ENCODE results near the gene KLRK1.
"Not testable (repeated sequence)": the region's sequence is repeated elsewhere in the genome, so short reads cannot be mapped to it uniquely, and the experiment has no call there.

Gene KLRK1

DNA sequence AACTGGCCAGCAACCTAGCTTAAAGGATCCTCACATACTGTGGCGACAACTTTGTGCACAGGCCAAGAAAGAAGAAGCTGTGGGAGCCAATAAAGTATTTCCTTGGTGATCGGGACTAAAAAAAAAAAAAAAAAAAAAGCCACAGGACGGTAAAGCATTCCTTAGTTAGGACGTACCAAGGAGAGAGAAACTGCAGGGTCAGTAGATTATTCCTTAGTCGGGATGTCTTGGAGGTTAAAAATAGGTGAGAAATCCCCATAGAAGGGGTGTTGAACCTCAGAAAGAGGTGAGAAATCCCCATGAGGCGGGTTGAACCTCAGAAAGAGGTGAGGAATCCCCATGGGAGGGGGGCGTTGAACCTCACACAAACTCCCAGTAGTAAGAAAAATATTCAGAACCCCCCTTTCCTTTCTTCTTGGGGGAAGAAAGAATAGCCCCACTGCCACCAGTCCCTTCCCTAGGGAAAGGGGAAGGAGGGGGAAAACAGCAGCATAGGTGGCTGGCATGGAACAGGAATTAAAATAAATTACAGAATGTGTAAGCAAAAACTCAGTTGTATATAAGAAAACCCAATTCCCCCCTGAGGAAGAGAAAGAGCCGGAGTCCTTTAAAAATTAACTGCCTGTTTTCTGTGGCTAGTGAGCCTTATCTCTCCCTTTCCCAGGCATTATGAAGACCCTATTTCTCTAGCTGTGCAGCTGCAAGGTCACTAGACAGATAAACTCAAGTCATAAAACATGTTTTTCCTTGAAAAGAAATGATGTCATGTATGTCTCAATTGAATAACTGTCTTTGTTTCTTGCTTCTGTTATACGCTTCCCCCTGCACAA is 26.8 kb downstream of the KLRK1 start:
- DNase-seq (ENCODE audit: low read depth in 3 of 3) = no peak

DNA sequence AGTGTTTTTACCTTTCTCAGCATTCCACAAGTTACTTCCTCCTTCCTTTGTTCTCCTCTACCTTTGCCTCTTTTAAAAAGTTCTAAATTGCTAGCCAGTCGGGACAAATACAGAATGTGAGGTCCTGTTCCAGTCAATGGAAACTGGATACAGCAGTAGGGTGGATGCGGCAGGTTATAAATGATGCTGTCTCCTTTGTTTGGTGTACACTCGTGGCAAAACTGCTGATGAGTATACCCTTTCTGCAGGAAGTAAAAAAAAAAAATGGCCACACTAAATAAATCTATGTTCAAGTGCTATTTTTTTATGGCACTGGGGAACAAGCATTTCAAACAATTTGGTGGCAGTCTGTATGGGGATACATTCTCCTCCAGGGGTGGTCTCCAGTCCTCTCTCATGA is 27.5 kb downstream of the KLRK1 start:
- DNase-seq (ENCODE audit: low read depth in 3 of 3) = no peak

DNA sequence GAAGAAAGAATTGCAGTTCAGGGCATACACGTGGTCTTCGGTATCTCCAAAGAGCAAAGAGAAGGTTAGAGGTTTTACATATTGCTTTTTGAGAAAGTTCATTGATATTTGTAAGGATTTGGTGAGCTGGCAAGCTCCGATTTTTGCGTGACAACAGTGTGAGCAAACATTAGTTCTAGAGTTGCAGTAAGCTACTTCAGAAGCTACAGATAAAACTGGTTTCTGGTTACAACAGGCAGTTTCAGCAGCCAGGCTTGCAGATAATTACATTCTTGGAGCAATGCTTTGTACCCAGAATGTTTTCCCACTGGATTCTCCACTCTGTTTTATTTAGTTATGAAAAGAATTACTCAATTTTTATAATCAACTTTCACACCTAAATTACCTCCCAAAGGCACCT is 28.2 kb downstream of the KLRK1 start:
- DNase-seq (ENCODE audit: low read depth in 3 of 3) = no peak

DNA sequence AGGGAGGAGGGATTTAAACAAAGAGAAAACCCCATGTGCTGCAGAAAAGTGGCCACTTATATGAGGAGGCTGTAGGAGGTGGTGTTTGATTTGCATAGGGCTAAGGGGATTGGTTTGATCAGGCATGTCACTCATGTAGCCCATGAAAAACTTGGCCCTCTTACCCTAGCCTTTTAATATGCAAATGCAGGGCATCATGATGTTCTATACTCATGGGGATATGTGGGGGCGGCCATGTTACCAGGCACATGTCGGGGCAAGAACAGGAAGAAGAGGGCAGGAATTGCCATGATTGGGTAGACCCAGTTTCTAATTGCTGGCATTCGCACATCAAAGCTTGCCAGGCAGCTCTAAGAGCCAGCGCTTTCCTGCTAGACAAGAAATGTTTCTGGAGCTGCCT is 28.8 kb downstream of the KLRK1 start:
- DNase-seq (ENCODE audit: low read depth in 3 of 3) = no peak

DNA sequence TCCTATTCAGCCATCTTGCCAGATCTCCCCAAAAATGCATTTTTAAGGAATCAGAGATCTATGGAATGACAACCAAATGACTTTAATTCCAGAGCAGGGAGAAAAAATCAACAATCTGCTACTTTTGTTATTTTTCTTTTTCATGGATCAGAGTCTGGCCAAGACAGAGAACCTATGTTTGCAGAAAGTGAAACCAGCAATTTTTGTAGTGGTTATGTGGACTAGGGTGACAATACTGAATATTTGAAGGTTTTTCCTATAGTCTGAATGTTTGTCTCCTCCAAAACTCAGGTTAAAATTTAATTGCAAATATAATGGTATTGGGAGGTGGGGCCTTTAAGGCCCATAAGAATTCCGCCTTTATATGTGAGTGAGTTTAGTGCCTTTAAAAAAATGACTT is 30.9 kb downstream of the KLRK1 start:
- DNase-seq (ENCODE audit: low read depth in 3 of 3) = no peak

DNA sequence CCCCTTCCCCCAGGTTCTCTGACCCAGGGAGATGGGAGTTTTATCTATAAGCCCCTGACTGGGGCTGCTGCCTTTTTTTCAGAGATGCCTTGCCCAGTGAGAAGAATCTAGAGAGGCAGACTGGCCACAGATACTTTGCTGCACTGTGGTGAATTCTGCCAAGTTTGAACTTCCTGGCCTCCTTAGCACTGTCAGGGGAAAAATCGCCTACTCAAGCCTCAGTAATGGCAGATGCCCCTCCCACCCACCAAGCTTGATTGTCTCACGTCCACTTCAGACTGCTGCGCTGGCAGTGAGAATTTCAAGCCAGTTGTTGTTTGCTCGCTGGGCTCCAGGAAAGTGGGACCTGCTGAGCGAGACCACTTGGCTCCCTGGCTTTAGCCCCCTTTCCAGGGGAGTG is 31.7 kb downstream of the KLRK1 start:
- no peak for DNase-seq (ENCODE audit: low read depth in 3 of 3)

DNA sequence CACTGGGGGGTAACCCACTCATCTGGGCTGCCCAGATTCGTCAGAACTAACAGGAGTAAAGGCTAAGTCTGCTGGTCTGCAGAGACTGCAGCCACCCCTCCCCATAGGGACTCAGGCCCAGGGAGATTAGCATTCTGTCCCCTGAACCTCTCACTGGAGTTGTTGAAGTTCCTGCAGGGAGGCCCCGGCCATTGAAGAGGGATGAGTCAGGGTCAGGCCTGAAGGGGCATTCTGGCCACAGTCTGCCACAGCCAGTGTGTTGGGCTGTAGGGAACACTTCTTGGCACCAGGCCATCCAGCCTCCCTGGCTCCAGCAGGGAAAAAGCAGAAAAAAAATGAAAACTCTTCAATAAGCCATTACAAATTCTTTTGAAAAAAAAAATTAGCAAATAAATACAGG is 35.3 kb downstream of the KLRK1 start:
- DNase-seq (ENCODE audit: low read depth in 3 of 3) = no peak

DNA sequence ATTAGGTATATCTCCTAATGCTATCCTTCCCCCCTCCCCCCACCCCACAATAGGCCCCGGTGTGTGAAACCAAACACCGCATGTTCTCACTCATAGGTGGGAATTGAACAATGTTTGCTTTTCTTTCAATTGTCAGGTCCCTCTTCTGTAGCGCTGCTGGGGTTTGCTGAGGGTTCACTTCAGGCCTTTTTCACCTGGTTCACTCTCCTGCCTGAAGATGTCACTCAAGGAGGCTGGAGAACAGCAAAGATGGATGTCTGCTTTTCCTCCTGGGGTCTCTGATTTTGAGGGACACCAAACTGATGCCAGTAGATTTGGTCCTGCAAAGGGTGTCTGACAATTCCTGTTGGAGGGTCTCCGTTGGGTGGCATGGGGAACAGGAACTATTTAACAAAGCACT is 35.8 kb downstream of the KLRK1 start:
- no peak for DNase-seq (ENCODE audit: low read depth in 3 of 3)

DNA sequence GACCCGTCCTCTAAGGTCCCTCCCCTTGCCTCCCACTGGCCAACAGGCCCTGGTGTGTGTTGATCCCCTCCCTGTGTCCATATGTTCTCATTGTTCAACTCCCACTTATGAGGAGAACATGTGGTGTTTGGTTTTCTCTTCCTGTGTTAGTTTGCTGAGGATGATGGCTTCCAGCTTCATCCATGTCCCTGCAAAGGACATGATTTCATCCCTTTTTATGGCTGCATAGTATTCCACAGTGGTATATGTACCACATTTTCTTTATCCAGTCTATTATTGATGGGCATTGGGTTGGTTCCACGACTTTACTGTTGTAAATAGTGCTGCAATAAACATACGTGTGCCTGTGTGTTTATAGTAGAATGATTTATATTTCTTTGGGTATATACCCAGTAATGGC is 38.4 kb downstream of the KLRK1 start:
- DNase-seq (ENCODE audit: low read depth in 3 of 3) = not testable (repeated sequence)

DNA sequence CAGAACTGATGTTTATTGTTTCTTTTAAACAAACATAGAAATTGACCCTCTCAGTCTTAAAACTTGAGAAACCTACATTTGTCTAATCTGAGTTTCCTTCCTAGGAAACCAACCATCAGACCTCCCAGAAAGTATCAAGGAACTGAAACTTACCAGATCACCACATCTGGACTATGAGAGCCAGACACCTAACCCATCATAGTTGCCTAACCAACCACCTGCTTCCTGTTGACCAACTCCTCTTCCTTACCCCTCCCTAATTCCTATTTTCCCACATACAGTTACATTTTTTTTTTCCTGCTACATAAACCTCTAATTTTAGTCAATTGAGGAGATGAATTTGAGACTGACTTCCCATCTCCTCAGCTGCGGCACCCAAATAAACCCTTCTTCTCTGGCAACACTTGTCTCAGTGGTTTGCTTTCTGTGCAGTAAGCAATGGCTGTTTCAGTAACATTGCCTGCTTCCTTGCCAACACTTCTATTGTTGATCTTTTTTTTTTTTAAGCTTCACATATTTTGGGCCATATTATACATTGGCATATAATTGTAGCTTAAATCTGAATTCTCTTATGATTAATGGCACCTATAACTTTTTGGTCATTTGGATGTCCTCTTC is 47.8 kb downstream of the KLRK1 start:
- DNase-seq (ENCODE audit: low read depth in 3 of 3) = no peak

DNA sequence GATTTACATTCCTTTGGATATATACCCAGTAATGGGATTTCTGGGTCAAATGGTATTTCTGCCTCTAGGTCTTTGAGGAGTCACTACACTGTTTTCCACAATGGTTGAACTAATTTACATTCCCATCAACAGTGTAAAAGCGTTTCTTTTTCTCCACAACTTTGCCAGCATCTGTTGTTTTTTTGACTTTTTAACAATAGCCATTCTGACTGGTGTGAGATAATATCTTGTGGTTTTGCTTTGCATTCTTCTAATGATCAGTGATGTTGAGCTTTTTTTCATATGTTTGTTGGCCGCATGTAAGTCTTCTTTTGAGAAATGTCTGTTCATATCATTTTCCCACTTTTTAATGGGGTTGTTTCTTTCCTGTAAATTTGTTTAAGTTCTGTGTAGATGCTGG is 48.9 kb downstream of the KLRK1 start:
- not testable (repeated sequence) for DNase-seq (ENCODE audit: low read depth in 3 of 3)

DNA sequence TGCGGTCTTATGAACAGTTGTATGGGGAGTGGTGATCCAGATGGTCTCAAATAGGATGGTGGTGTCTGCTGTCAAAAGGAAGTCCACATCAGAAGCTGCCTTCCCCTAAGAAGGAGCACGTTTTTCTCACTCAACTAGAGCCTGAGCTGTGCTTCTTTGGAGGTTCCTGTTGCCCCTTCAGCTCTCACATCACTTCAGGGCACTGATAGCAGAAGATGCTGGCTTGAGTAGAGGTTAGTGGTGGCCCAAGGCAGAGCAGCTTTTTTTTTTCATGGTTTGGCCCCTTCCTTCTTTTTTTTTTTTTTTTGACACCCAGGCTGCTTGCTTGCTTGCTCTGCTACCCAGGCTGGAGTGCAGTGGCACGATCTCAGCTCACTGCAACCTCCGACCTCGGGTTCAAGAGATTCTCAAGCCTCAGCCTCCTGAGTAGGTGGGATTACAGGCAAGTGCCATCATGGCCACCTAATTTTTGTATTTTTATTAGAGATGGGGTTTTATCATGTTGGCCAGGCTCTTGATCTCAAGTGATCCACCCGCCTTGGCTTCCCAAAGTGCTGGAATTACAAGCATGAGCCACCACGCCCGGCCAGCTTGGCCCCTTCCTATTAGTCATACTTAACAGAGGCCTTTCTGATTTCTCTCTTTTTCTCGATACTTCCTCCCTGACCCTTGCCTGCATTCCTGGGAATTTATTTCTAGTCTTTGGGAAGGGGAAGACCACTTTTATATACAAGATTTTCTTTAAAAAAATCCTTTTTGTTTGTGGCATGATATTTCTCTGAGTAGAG is 50.6 kb downstream of the KLRK1 start:
- no peak for DNase-seq (ENCODE audit: low read depth in 3 of 3)

DNA sequence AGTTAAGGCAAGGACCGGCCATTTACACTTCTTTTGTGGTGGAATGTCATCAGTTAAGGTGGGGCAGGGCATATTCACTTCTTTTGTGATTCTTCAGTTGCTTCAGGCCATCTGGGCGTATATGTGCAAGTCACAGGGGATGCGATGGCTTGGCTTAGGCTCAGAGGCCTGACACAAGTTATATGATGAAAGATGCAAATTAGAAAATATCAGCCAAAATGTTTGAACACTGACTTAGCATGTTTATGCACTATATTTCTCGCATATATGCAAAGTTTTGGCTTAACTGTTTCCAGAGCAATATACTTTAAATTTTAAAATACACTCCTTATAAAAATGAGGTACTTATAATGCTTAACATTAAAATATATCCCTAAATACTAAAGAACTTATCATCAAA is 51.4 kb downstream of the KLRK1 start:
- DNase-seq (ENCODE audit: low read depth in 3 of 3) = not testable (repeated sequence)

DNA sequence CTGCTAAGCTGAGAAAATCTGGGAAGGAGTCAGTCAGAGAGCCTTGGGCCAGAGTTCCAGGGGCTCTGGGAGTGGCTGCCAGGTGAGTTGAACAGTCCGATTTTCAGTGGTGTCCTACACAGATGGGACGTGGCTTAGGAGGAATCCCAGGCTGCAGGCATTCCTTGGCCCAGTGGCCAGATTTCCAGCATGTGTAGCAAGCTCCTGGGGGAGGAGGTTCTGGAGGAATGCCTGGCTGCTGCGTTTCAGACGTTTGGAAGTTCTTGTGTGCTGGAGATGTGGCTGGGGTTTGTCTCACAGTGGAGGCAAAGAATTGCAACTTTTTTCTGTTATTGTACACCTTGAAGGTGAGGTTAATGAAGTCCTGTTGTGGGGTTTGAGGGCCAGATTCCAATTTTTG is 53.6 kb downstream of the KLRK1 start:
- not testable (repeated sequence) for DNase-seq (ENCODE audit: low read depth in 3 of 3)

DNA sequence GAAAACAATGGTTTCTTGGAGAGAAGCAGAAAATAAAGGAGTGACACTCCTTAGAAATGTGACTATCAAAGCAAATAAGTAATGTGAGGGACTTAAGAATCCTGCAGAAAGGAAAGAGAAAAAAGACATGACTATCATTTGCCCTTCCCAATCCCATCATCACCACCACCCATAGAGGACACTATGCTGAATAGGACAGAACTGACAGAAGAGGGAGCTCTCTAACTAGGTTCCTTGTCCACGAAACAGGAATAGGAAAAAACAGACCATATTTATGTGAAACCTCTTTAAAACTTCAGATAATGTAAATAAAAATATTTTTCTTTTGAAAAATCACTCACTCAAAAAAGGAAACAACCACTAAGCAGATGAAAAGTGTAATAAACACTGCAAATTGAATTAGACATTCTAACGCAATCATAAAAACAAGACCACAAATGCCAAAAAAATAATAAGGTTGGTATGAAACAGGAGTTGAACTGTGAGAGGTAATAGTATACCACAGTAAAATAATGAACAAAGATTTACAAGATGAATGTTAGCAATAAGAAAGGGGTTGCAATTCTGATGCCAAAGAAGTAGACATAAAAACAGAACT is 58.1 kb downstream of the KLRK1 start:
- no peak for DNase-seq (ENCODE audit: low read depth in 3 of 3)

DNA sequence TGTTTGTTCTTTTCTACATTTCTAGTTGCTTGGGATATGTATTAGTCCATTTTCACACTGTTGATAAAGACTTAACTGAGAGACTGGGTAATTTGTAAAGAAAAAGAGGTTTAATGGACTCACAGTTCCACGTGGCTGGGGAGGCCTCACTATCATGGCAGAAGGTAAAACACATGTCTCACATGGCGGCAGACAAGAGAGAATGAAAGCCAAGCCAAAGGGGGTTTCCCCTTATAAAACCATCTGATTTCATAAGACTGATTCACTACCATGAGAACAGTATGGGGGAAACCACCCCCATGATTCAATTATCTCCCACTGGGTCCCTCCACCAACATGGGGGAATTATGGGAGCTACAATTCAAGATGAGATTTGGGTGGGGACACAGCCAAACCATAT is 61.1 kb downstream of the KLRK1 start:
- DNase-seq (ENCODE audit: low read depth in 3 of 3) = not testable (repeated sequence)

All from stimulated activated CD4-positive, alpha-beta T cell treated with anti-CD3 and anti-CD28 coated beads, TNF-alpha, amount 100 ng/mL, for 48 hours (primary cell).